HG03039 (cell line): ENCODE data around the gene MRPL42.
"Not testable (repeated sequence)": the region's sequence is repeated elsewhere in the genome, so short reads cannot be mapped to it uniquely, and the experiment has no call there.

Source experiments
- ATAC-seq: cut with Tn5 transposase; IDR thresholded peaks from one replicate; pipeline ENCODE4 v1.9.1; 2021; ENCODE audit warnings: mild to moderate bottlenecking, moderate library complexity; ENCODE audit not compliant: unreplicated experiment

Gene MRPL42

GRCh38 chr12:93540466-93540865 is 73.2 kb downstream of the MRPL42 start:
- no peak for ATAC-seq

DNA sequence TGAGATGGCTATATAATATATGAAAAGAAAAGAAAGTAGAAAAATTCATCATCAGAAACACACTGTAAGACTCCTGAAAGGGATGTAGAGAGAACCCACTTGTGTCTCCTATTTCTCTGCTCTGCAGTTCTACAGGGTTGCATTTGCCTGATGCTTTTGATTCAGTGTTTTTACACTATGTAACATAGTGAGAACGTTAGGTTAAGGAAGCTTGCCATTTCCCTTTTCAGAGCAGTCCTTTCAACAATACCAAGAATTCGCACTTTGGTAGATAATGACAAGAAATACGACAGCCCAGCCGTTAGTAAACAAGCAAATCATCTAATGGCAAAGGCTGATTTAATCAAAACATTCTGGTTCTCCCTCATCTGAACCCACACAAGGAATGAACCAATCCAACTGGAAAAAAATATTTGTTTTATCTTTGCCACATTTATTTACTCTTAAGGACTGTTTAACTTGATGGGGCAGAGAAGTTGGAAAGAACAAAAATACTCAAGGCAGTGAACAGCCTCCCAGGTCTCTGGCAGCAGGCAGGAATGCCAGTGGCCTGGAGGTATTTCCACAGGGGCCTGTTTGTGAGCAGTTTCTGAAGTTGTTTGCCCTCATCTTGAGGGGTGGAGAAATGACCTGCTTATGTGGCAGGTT is 74.4 kb downstream of the MRPL42 start:
- ATAC-seq: no peak

GRCh38 chr12:93547778-93548177 is 80.5 kb downstream of the MRPL42 start:
- no peak for ATAC-seq

- ATAC-seq: no peak
Measured at GRCh38 chr12:93549174-93549573, 81.9 kb downstream of the MRPL42 start.

- no peak for ATAC-seq
Measured at GRCh38 chr12:93550748-93551611, 83.7 kb downstream of the MRPL42 start.

GRCh38 chr12:93552427-93552826 is 85.1 kb downstream of the MRPL42 start:
- ATAC-seq: no peak

DNA sequence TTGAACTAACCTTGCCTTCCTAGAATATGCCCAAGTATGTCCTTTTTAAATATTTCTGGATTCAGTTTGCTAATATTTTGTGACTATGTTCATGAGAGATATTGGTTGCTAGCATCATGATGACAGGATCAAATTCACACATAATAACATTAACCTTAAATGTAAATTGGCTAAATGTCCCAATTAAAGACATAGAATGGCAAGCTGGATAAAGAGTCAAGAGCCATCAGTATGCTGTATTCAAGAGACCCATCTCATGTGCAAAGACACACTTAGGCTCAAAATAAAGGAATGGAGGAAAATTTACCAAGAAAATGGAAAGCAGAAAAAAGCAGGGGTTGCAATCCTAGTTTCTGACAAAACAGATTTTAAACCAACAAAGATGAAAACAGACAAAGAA is 90.6 kb downstream of the MRPL42 start:
- ATAC-seq: not testable (repeated sequence)

DNA sequence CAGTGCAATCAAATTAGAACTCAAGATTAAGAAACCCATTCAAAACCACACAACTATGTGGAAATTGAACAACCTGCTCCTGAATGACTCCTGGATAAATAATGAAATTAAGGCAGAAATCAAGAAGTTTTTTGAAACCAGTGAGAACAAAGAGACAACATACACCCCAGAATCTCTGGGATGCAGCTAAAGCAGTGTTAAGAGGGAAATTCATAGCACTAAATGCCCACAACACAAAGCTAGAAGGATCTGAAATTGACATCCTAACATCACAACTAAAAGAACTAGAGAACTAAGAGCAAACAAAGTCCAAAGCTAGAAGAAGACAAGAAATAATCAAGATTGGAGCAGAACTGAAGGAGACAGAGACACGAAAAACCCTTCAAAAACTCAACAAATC is 91.4 kb downstream of the MRPL42 start:
- not testable (repeated sequence) for ATAC-seq

DNA sequence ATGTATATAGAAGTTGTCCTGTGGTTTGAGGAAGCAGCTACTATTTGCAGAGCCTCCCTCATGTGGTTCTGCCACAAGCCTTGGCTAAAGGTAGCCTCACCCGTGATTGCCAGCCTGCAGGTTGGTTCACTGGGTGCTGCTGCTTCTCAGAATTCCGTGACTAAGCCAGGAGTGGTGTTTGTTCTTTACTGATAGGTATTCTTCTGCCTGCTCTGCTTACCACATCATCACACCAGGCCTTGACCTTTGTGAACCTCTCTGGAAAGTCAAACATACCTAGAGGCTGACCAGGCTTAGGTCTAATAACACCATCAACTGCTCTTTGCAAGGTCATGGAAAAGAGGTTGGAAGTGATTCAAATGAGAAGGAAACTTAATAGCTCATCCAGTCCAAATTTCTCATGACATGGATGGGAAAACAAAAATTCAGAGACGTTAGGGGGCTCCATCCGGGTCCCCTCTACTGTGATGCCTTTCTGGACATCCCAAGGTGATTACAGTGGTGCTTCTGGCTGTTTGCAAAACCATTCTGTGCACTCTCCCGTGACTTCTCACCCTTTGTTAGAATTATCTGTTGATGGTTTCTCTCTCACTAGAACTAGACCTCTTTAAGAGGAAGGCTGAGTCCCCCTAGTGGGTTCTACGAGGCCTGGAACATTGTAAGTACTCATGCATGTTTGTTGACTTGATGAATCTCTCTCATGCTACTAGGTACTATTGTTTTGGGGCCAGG is 96.7 kb downstream of the MRPL42 start:
- no peak for ATAC-seq

- no peak for ATAC-seq
Measured at GRCh38 chr12:93565760-93566159, 98.4 kb downstream of the MRPL42 start.
